ENCODE results near the gene FNDC3B. TPM values are rescaled to one million over a fixed set of nuclear protein-coding genes. Genes with fewer than 3 reads are reported as not detected.

Gene FNDC3B
- total and polyA plus RNA-seq, 12 donors = 9.7 to 118 (median 85.0) TPM

GRCh38 chr3:172111163-172111562 is 71.8 kb downstream of the FNDC3B start:
- no peaks in the 10 kb centered on the region for H3K9me3 ChIP-seq
- H3K4me3 ChIP-seq = no peak overlapping the region
- no peak for TF ChIP-seq CTCF (IDR thresholded peaks at IDR 0.05)
- H3K36me3 ChIP-seq = peaks cover 0 to 53% (median 18%) of the 10 kb centered on the region in 9 donors
- ATAC-seq (no peak), DNase-seq (no peak)
- 95 to 98% methylated on average over 1 of the region's 1 CpG for WGBS, 2 donors
- no peaks in the 10 kb centered on the region for H3K27me3 ChIP-seq
- H3K27ac ChIP-seq = no peak overlapping the region
- peaks cover 5 to 59% (median 31%) of the 10 kb centered on the region in 9 donors for H3K4me1 ChIP-seq
- intact Hi-C loops (cut with DNase I) = loop anchor here in 2 of 10 donors (10.0 kb wide), 1 partner anchor 66 kb away; no protein-coding TSS in a partner anchor

GRCh38 chr3:172112078-172112733 is 72.8 kb downstream of the FNDC3B start:
- intact Hi-C loops (cut with DNase I) = loop anchor here in 2 of 10 donors (10.0 kb wide), 1 partner anchor 67 kb away; no protein-coding TSS in a partner anchor
- Histone ChIP-seq H3K9me3 (no peaks in the 10 kb centered on the region), H3K4me1 (peaks cover 5 to 49% (median 21%) of the 10 kb centered on the region in 9 donors), H3K4me3 (no peak overlapping the region), H3K27me3 (no peaks in the 10 kb centered on the region), H3K27ac (no peak overlapping the region), H3K36me3 (peaks cover 0 to 63% (median 27%) of the 10 kb centered on the region in 9 donors)
- WGBS, 2 donors = 90 to 93% methylated on average over 9 of the region's 9 CpGs
- ATAC-seq (no peak), DNase-seq (no peak)
- no peak for TF ChIP-seq CTCF (IDR thresholded peaks at IDR 0.05)

GRCh38 chr3:172112734-172113120 is 73.3 kb downstream of the FNDC3B start:
- Histone ChIP-seq H3K4me3 (no peak overlapping the region), H3K27me3 (no peaks in the 10 kb centered on the region), H3K4me1 (peaks cover 5 to 47% (median 19%) of the 10 kb centered on the region in 9 donors), H3K9me3 (no peaks in the 10 kb centered on the region), H3K36me3 (peaks cover 0 to 68% (median 32%) of the 10 kb centered on the region in 9 donors), H3K27ac (no peak overlapping the region)
- no peak for ATAC-seq
- intact Hi-C loops (cut with DNase I) = loop anchor here in 2 of 10 donors (10.0 kb wide), 1 partner anchor 68 kb away; no protein-coding TSS in a partner anchor
- 84 to 85% methylated on average over 5 of the region's 5 CpGs for WGBS, 2 donors
- no peak for TF ChIP-seq CTCF (IDR thresholded peaks at IDR 0.05)
- no peak for DNase-seq

GRCh38 chr3:172113710-172114109 is 74.3 kb downstream of the FNDC3B start:
- no peak overlapping the region for H3K27ac ChIP-seq
- WGBS, 2 donors = 92 to 93% methylated on average over 5 of the region's 5 CpGs
- H3K27me3 ChIP-seq = no peaks in the 10 kb centered on the region
- DNase-seq (no peak), ATAC-seq (no peak)
- no peak overlapping the region for H3K4me3 ChIP-seq
- H3K36me3 ChIP-seq = peaks cover 0 to 71% (median 33%) of the 10 kb centered on the region in 9 donors
- no peaks in the 10 kb centered on the region for H3K9me3 ChIP-seq
- peaks cover 1 to 47% (median 10%) of the 10 kb centered on the region in 9 donors for H3K4me1 ChIP-seq
- intact Hi-C loops (cut with DNase I) = loop anchor here in 2 of 10 donors (10.0 kb wide), 1 partner anchor 69 kb away; no protein-coding TSS in a partner anchor
- TF ChIP-seq CTCF (IDR thresholded peaks at IDR 0.05) = no peak

Data from heart right ventricle (tissue), 16 donors.